K562 (cell line): ENCODE measurements around the gene CHMP5. TPM values are rescaled to one million over a fixed set of nuclear protein-coding genes. Genes with fewer than 3 reads are reported as not detected.

Experiments used
- E2F8 ChIP-seq: fragments of 450-650 bp; IDR thresholded peaks from 2 replicates; pipeline ENCODE4 v1.7.1; 2018; ENCODE audit warnings: mild to moderate bottlenecking, low read depth; ENCODE audit not compliant: partially characterized antibody
- ELF2 ChIP-seq: fragments of 250-450 bp; sonication (Bioruptor Pico); IDR thresholded peaks from 2 replicates; pipeline ENCODE4 v1.5.0; 2021; ENCODE audit warnings: mild to moderate bottlenecking
- GTF2A2 ChIP-seq: IDR thresholded peaks from 2 replicates; pipeline ENCODE4 v1.6.1; 2016; ENCODE audit warnings: mild to moderate bottlenecking, missing genetic modification characterization, missing compliant biosample characterization
- HBP1 ChIP-seq: fragments of 450-650 bp; formaldehyde crosslinking; IDR thresholded peaks from 2 replicates; pipeline ENCODE4 v1.4.0; 2022; ENCODE audit warnings: missing genetic modification characterization
- PCBP1 ChIP-seq: fragments of 200-400 bp; formaldehyde crosslinking; IDR thresholded peaks from 2 replicates; pipeline ENCODE4 v1.6.1; 2018; ENCODE audit warnings: mild to moderate bottlenecking, low read depth, low read length; ENCODE audit not compliant: poor library complexity, severe bottlenecking
- PTTG1 ChIP-seq: fragments of 450-650 bp; IDR thresholded peaks from 2 replicates; pipeline ENCODE4 v1.6.1; 2016; ENCODE audit warnings: low read depth, mild to moderate bottlenecking, missing genetic modification characterization, missing compliant biosample characterization
- SMARCA5 ChIP-seq: fragments of 450-650 bp; IDR thresholded peaks from 2 replicates; pipeline ENCODE4 v1.6.1; 2016
- TAL1 ChIP-seq: fragments of 450-650 bp; IDR thresholded peaks from 2 replicates; pipeline ENCODE4 v1.6.1; 2016; ENCODE audit warnings: mild to moderate bottlenecking
- THAP12 ChIP-seq: fragments of 250-450 bp; sonication (Bioruptor Pico); IDR thresholded peaks from 2 replicates; pipeline ENCODE4 v1.9.0; 2021; ENCODE audit warnings: mild to moderate bottlenecking, inconsistent platforms
- TRIM24 ChIP-seq, 2 experiments: fragments of 450-650 bp; IDR thresholded peaks; 2 replicates each; pipeline ENCODE4 v1.6.1; 2016
- ZNF584 ChIP-seq: fragments of 200-800 bp; sonication (Bioruptor generic); IDR thresholded peaks from 2 replicates; pipeline ENCODE4 v1.6.1; 2016; ENCODE audit warnings: low read depth, mild to moderate bottlenecking, missing genetic modification characterization, missing compliant biosample characterization
- ZNF592 ChIP-seq: fragments of 450-650 bp; IDR thresholded peaks from 2 replicates; pipeline ENCODE4 v1.6.1; 2017; ENCODE audit warnings: antibody characterized with exemption, mild to moderate bottlenecking
- polyA plus RNA-seq, 8 experiments: library from polyadenylated mRNA; depleted of rRNA in 4 of 8; stranded (reverse) in 5 of 8; unstranded in 3 of 8; fragments of >200 nt; fragmentation: Nextera tagmentation in 2 of 8; fragmentation: Illumina TruSeq in 1 of 8; extraction: Ambion mirVana in 2 of 8; extraction: Trizol in 1 of 8; gene quantifications; 2 replicates each; pipeline versions ENCODE4 v1.2.1 to v1.2.3, GENCODE V29; 2011 to 2014; ENCODE audit warnings: inconsistent platforms in 1 of 8, missing spikeins in 1 of 8
- total RNA-seq, 7 experiments: library from RNA; depleted of rRNA in 6 of 7; stranded (reverse); fragments of >200 nt in 6 of 7; fragmentation: Illumina TruSeq in 2 of 7; extraction: Trizol in 2 of 7; gene quantifications; 2 replicates each; pipeline versions ENCODE4 v1.2.1 to v1.2.3, GENCODE V29; 2011 to 2021; ENCODE audit warnings: low replicate concordance in 1 of 7
- TF ChIP-seq, protein P1 (sequence below), 3 experiments: fragments of 200-800 bp in 1 of 3; sonication (Bioruptor generic) in 1 of 3; sonication (generic) in 1 of 3; formaldehyde crosslinking in 1 of 3; IDR thresholded peaks; 2 replicates each; pipeline versions ENCODE4 v1.6.1 to v1.8.0; 2016 to 2022; ENCODE audit warnings: mild to moderate bottlenecking in 2 of 3, missing compliant biosample characterization in 2 of 3, missing genetic modification characterization in 2 of 3, missing genetic modification reagents in 1 of 3

Gene CHMP5
- total and polyA plus RNA-seq, 9 of the 15 experiments (the other 6 are each of a cell fraction or from before 2014, with no cell fraction given): 36.0 to 105 (median 54.9) TPM

- TF ChIP-seq E2F8: no peak
- TF ChIP-seq, protein P1, sequence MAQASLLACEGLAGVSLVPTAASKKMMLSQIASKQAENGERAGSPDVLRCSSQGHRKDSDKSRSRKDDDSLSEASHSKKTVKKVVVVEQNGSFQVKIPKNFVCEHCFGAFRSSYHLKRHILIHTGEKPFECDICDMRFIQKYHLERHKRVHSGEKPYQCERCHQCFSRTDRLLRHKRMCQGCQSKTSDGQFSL (CRISPR knock-in tag; IDR thresholded peaks at IDR 0.05): no peak
- TF ChIP-seq, protein P1 (tag; IDR thresholded peaks at IDR 0.05): no peak
- TF ChIP-seq TAL1: peak; percentile 94
- TF ChIP-seq SMARCA5: no peak
- TF ChIP-seq ZNF584 (CRISPR knock-in tag): no peak
- no peak for TF ChIP-seq ZNF592
- no peak for TF ChIP-seq ELF2
- no peak for TF ChIP-seq HBP1 (CRISPR knock-in tag)
- no peak for TF ChIP-seq GTF2A2
- TF ChIP-seq TRIM24 (IDR thresholded peaks at IDR 0.05): peak; percentile 83 to 93
- TF ChIP-seq PCBP1: no peak
- TF ChIP-seq THAP12 (CRISPR knock-in tag): no peak
- TF ChIP-seq PTTG1 (tag): no peak
These were observed 66.6 kb downstream of the CHMP5 start (continued) for GRCh38 chr9:33331377-33331891.
